ENCODE results near the gene TIMM44. TPM values are rescaled to one million over a fixed set of nuclear protein-coding genes. Genes with fewer than 3 reads are reported as not detected.
"Not testable (repeated sequence)": the region's sequence is repeated elsewhere in the genome, so short reads cannot be mapped to it uniquely, and the experiment has no call there.

TIMM44 gene
- total RNA-seq, 3 donors from 2014 or later = 55.5 to 80.4 (median 63.4) TPM

- no peaks in the 10 kb centered on the region for H3K9me3 ChIP-seq
- ATAC-seq = no peak
- intact Hi-C loops (cut with DNase I, micrococcal nuclease) = no loop called here
- no peaks in the 10 kb centered on the region for H3K36me3 ChIP-seq (ENCODE audit: low read depth)
- H3K4me3 ChIP-seq = no peak overlapping the region
- no peak for DNase-seq
- TF ChIP-seq, protein P1, sequence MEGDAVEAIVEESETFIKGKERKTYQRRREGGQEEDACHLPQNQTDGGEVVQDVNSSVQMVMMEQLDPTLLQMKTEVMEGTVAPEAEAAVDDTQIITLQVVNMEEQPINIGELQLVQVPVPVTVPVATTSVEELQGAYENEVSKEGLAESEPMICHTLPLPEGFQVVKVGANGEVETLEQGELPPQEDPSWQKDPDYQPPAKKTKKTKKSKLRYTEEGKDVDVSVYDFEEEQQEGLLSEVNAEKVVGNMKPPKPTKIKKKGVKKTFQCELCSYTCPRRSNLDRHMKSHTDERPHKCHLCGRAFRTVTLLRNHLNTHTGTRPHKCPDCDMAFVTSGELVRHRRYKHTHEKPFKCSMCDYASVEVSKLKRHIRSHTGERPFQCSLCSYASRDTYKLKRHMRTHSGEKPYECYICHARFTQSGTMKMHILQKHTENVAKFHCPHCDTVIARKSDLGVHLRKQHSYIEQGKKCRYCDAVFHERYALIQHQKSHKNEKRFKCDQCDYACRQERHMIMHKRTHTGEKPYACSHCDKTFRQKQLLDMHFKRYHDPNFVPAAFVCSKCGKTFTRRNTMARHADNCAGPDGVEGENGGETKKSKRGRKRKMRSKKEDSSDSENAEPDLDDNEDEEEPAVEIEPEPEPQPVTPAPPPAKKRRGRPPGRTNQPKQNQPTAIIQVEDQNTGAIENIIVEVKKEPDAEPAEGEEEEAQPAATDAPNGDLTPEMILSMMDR (IDR thresholded peaks at IDR 0.05) = no peak
- peaks cover 3% of the 10 kb centered on the region for H3K4me1 ChIP-seq (ENCODE audit: low read depth)
Measured at GRCh38 chr19:7932930-7933300, 10.6 kb downstream of the TIMM44 start.

GRCh38 chr19:7932276-7932929 lies 11.1 kb downstream of the TIMM44 start:
- Histone ChIP-seq H3K4me1 (ENCODE audit: low read depth) (peaks cover 3% of the 10 kb centered on the region), H3K36me3 (ENCODE audit: low read depth) (no peaks in the 10 kb centered on the region), H3K4me3 (no peak overlapping the region), H3K9me3 (no peaks in the 10 kb centered on the region)
- TF ChIP-seq, protein P1 (IDR thresholded peaks at IDR 0.05) = no peak
- peak in 1 of 3 donors; percentile 22 for DNase-seq
- ATAC-seq = no peak
- intact Hi-C loops (cut with DNase I, micrococcal nuclease) = no loop called here

- ATAC-seq = no peak
- DNase-seq = peak in 2 of 3 donors; percentile 29 to 56
- no peaks in the 10 kb centered on the region for H3K36me3 ChIP-seq (ENCODE audit: low read depth)
- no peak overlapping the region for H3K4me3 ChIP-seq
- TF ChIP-seq, protein P1 (IDR thresholded peaks at IDR 0.05) = no peak
- H3K9me3 ChIP-seq = no peaks in the 10 kb centered on the region
- peaks cover 3% of the 10 kb centered on the region for H3K4me1 ChIP-seq (ENCODE audit: low read depth)
- intact Hi-C loops (cut with DNase I, micrococcal nuclease) = no loop called here
Measured at GRCh38 chr19:7931221-7932061, 12.0 kb downstream of the TIMM44 start.

- peaks cover 7% of the 10 kb centered on the region for H3K4me1 ChIP-seq (ENCODE audit: low read depth)
- DNase-seq = no peak
- no peak for ATAC-seq
- TF ChIP-seq, protein P1 (IDR thresholded peaks at IDR 0.05) = no peak
- H3K4me3 ChIP-seq = no peak overlapping the region
- intact Hi-C loops (cut with DNase I, micrococcal nuclease) = no loop called here
- no peaks in the 10 kb centered on the region for H3K9me3 ChIP-seq
- no peaks in the 10 kb centered on the region for H3K36me3 ChIP-seq (ENCODE audit: low read depth)
Measured at GRCh38 chr19:7930765-7931164, 12.7 kb downstream of the TIMM44 start.

DNA sequence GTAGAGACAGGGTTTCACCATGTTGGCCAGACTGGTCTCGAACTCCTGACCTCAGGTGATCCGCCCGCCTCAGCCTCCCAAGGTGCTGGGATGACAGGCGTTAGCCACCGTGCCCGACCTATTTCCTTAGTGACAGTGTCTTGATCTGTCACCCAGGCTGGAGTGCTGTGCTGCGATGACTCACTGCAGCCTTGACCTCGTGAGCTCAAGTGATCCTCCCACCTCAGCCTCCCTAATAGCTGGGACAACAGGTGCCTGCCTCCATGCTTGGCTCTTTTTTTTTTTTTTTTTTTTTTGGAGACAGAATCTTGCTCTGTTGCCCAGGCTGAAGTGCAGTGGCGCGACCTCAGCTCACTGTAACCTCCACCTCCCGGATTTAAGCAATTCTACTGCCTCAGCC lies 13.4 kb downstream of the TIMM44 start:
- H3K4me1 ChIP-seq (ENCODE audit: low read depth); intact Hi-C loops (cut with DNase I, micrococcal nuclease); H3K4me3 ChIP-seq; H3K36me3 ChIP-seq (ENCODE audit: low read depth); H3K9me3 ChIP-seq: not testable (repeated sequence)
- peak; percentile 11 for ATAC-seq
- peak in 1 of 3 donors; percentile 21 for DNase-seq

Measured in mucosa of descending colon (tissue), 3 donors.